Caco-2 (cell line): ENCODE results near the gene RBPJ. TPM values are rescaled to one million over a fixed set of nuclear protein-coding genes. Genes with fewer than 3 reads are reported as not detected.

Experiments used
- BruUV-seq: library from RNA; stranded (reverse); fragments of 400-500 nt; replicated peaks from 2 replicates; lab custom pipeline; 2021; lab: Mats Ljungman, UMichigan
- CTCF ChIA-PET: fragments of 300-600 bp; sonication (Branson Sonifier 250); formaldehyde crosslinking; loops from one replicate; lab custom pipeline; 2022; ENCODE audit warnings: antibody characterized with exemption; lab: Charles Lee
- POLR2A ChIA-PET: fragments of 300-600 bp; sonication (Branson Sonifier 250); formaldehyde crosslinking; loops from one replicate; lab custom pipeline; 2022; ENCODE audit warnings: antibody characterized with exemption; lab: Charles Lee
- DNase-seq, 2 experiments: peaks; one replicate each; pipeline versions ENCODE4 v3.0.0 to v3.0.0-alpha.2; 2020 to 2022
- H3K27me3 ChIP-seq: replicated peaks from 2 replicates; pipeline ENCODE4 v1.6.0; 2011; ENCODE audit warnings: low read length; ENCODE audit not compliant: control insufficient read depth, insufficient read depth
- H3K36me3 ChIP-seq: 2 replicates; pipeline ENCODE4 v1.5.1; 2011; ENCODE audit warnings: low read length; ENCODE audit not compliant: control insufficient read depth, insufficient read depth
- H3K4me1 ChIP-seq: fragments of 250-450 bp; sonication (Bioruptor Pico); 2 replicates; pipeline ENCODE4 v1.5.1; 2020; ENCODE audit warnings: mild to moderate bottlenecking
- H3K4me3 ChIP-seq: 2 replicates; pipeline ENCODE4 v1.5.1; 2011; ENCODE audit warnings: low read depth, mild to moderate bottlenecking, control low read depth, low read length
- H3K9me3 ChIP-seq: fragments of 250-450 bp; sonication (Bioruptor Pico); 2 replicates; pipeline ENCODE4 v1.5.1; 2020; ENCODE audit warnings: mild to moderate bottlenecking, moderate library complexity
- H3K27ac Mint-ChIP-seq: one replicate; pipeline ENCODE4 v1.8.0; 2022; ENCODE audit warnings: mixed read lengths; ENCODE audit not compliant: unreplicated experiment
- H3K27me3 Mint-ChIP-seq: one replicate; pipeline ENCODE4 v1.8.0; 2022; ENCODE audit warnings: mixed read lengths; ENCODE audit not compliant: insufficient read depth, unreplicated experiment
- H3K36me3 Mint-ChIP-seq: one replicate; pipeline ENCODE4 v1.8.0; 2022; ENCODE audit warnings: mild to moderate bottlenecking, mixed read lengths; ENCODE audit not compliant: insufficient read depth, unreplicated experiment
- H3K4me1 Mint-ChIP-seq: one replicate; pipeline ENCODE4 v1.8.0; 2022; ENCODE audit warnings: low read depth, mixed read lengths; ENCODE audit not compliant: unreplicated experiment
- H3K4me3 Mint-ChIP-seq: one replicate; pipeline ENCODE4 v1.8.0; 2022; ENCODE audit warnings: mild to moderate bottlenecking, moderate library complexity, mixed read lengths; ENCODE audit not compliant: unreplicated experiment
- H3K9me3 Mint-ChIP-seq: one replicate; pipeline ENCODE4 v1.8.0; 2022; ENCODE audit warnings: mixed read lengths; ENCODE audit not compliant: unreplicated experiment
- CTCF ChIP-seq, 2 experiments: fragments of 200-600 bp in 1 of 2; IDR thresholded peaks; 1 replicate in 1 of 2; 2 replicates in 1 of 2; pipeline versions ENCODE4 v1.5.1 to v1.8.0; 2011 to 2022; ENCODE audit warnings: antibody characterized with exemption in 1 of 2, control low read depth in 1 of 2, inconsistent platforms in 1 of 2, low read depth in 1 of 2, low read length in 1 of 2, mild to moderate bottlenecking in 1 of 2, moderate library complexity in 1 of 2; ENCODE audit not compliant: insufficient read depth in 1 of 2, severe bottlenecking in 1 of 2, unreplicated experiment in 1 of 2
- intact Hi-C: fragments of 100-400 bp; cut with micrococcal nuclease; formaldehyde crosslinking; loops from one replicate; pipeline ENCODE4 v1.10.0; 2022; ENCODE audit not compliant: unreplicated experiment
- total RNA-seq: library from RNA; stranded (reverse); gene quantifications from 2 replicates; pipeline ENCODE4 v1.2.3, GENCODE V29; 2022

RBPJ gene
- total RNA-seq, 1 experiment from 2014 or later: 38.8 TPM

GRCh38 chr4:26412381-26413372 lies 91.9 kb downstream of the RBPJ start:
- no peak for DNase-seq
- no peaks in the 10 kb centered on the region for H3K9me3 Mint-ChIP-seq
- H3K4me3 Mint-ChIP-seq: no peak overlapping the region
- BruUV-seq: no TSS peak
- intact Hi-C loops: loop anchor here (5.0 kb wide), 1 partner anchor 330 kb away; no protein-coding TSS in a partner anchor
- H3K4me1 ChIP-seq: peaks cover 6% of the 10 kb centered on the region
- H3K36me3 Mint-ChIP-seq: no peaks in the 10 kb centered on the region
- ChIA-PET POLR2A (no interaction called here), CTCF (interaction anchor here (1.2 kb wide), 1 partner anchor 82 kb away, joined by 3 read pairs; no protein-coding TSS in a partner anchor)
- H3K36me3 ChIP-seq: no peaks in the 10 kb centered on the region
- no peak overlapping the region for H3K27ac Mint-ChIP-seq
- H3K27me3 ChIP-seq: no peaks in the 10 kb centered on the region
- no peak for TF ChIP-seq CTCF (IDR thresholded peaks at IDR 0.05; ENCODE audit: insufficient read depth in 1 of 2, low read depth in 1 of 2, low read length in 1 of 2, severe bottlenecking in 1 of 2, unreplicated experiment in 1 of 2)
- no peak overlapping the region for H3K4me3 ChIP-seq
- H3K27me3 Mint-ChIP-seq: no peaks in the 10 kb centered on the region
- H3K4me1 Mint-ChIP-seq: no peaks in the 10 kb centered on the region
- H3K9me3 ChIP-seq: no peaks in the 10 kb centered on the region

- Mint-ChIP-seq H3K4me1 (no peaks in the 10 kb centered on the region), H3K27me3 (no peaks in the 10 kb centered on the region), H3K9me3 (no peaks in the 10 kb centered on the region), H3K36me3 (no peaks in the 10 kb centered on the region), H3K27ac (no peak overlapping the region), H3K4me3 (no peak overlapping the region)
- ChIA-PET POLR2A (no interaction called here), CTCF (no interaction called here)
- intact Hi-C loops: loop anchor here (5.0 kb wide), 1 partner anchor 331 kb away; no protein-coding TSS in a partner anchor
- H3K36me3 ChIP-seq: no peaks in the 10 kb centered on the region
- BruUV-seq: no TSS peak
- peaks cover 4% of the 10 kb centered on the region for H3K4me1 ChIP-seq
- DNase-seq: no peak
- no peaks in the 10 kb centered on the region for H3K27me3 ChIP-seq
- no peaks in the 10 kb centered on the region for H3K9me3 ChIP-seq
- H3K4me3 ChIP-seq: no peak overlapping the region
- no peak for TF ChIP-seq CTCF (IDR thresholded peaks at IDR 0.05; ENCODE audit: insufficient read depth in 1 of 2, low read depth in 1 of 2, low read length in 1 of 2, severe bottlenecking in 1 of 2, unreplicated experiment in 1 of 2)
Measured at GRCh38 chr4:26413582-26413981, 92.8 kb downstream of the RBPJ start.

GRCh38 chr4:26418107-26418506 lies 97.3 kb downstream of the RBPJ start:
- Mint-ChIP-seq H3K27me3 (no peaks in the 10 kb centered on the region), H3K9me3 (no peaks in the 10 kb centered on the region), H3K4me3 (no peak overlapping the region), H3K27ac (peak overlapping the region; percentile 49), H3K4me1 (peaks cover 7% of the 10 kb centered on the region), H3K36me3 (peaks cover 17% of the 10 kb centered on the region)
- Histone ChIP-seq H3K27me3 (no peaks in the 10 kb centered on the region), H3K9me3 (no peaks in the 10 kb centered on the region), H3K4me3 (no peak overlapping the region), H3K4me1 (no peaks in the 10 kb centered on the region), H3K36me3 (no peaks in the 10 kb centered on the region)
- POLR2A ChIA-PET: no interaction called here
- no TSS peak for BruUV-seq
- CTCF ChIA-PET: no interaction called here
- DNase-seq: no peak
- no peak for TF ChIP-seq CTCF (IDR thresholded peaks at IDR 0.05; ENCODE audit: insufficient read depth in 1 of 2, low read depth in 1 of 2, low read length in 1 of 2, severe bottlenecking in 1 of 2, unreplicated experiment in 1 of 2)
- intact Hi-C loops: no loop called here
